Motor neuron (in vitro differentiated cells): Measurements from ENCODE around the gene CDH13. TPM values are rescaled to one million over a fixed set of nuclear protein-coding genes. Genes with fewer than 3 reads are reported as not detected.

Source experiments
- ATAC-seq, 8 experiments: fragments of 200-7000 bp; cut with Tn5 transposase; replicated peaks in 6 of 8; 2 replicates each; pipeline ENCODE4 v1.8.0; 2021; ENCODE audit warnings: mild to moderate bottlenecking in 8 of 8, moderate library complexity in 8 of 8
- H3K27ac ChIP-seq, 2 donors: fragments of 250-450 bp; sonication (Bioruptor Pico); 2 replicates each; pipeline ENCODE4 v1.9.0; 2021; ENCODE audit warnings: antibody characterized with exemption in 2 of 2, mild to moderate bottlenecking in 2 of 2, moderate library complexity in 1 of 2
- H3K4me1 ChIP-seq, 2 donors: fragments of 250-450 bp; sonication (Bioruptor Pico); replicated peaks in 1 of 2; 2 replicates each; pipeline ENCODE4 v1.6.1; 2021; ENCODE audit warnings: antibody characterized with exemption in 2 of 2, mild to moderate bottlenecking in 2 of 2, moderate library complexity in 1 of 2
- H3K4me3 ChIP-seq, 5 donors: fragments of 250-450 bp; sonication (Bioruptor Pico); 2 replicates each; pipeline ENCODE4 v1.9.0; 2021; ENCODE audit warnings: antibody characterized with exemption in 5 of 5, mild to moderate bottlenecking in 5 of 5, moderate library complexity in 4 of 5
- WGBS, 10 experiments: fragments of 450-650 bp; shearing (Covaris generic); methylation state at CpG; one replicate each; pipeline ENCODE4 v1.0.0; 2022; 5-methylcytosine and 5-hydroxymethylcytosine counted together
- in situ Hi-C, 9 experiments: fragments of 400-800 bp; cut with MboI; loops; one replicate each; pipeline ENCODE4 v1.15.0; 2021; ENCODE audit warnings: low sequenced_read_pairs in 9 of 9, low pct_unique_long_range_greater_than_20kb in 2 of 9; ENCODE audit not compliant: unreplicated experiment in 9 of 9
- total RNA-seq, 8 experiments: library from RNA; unstranded; fragments of 300-600 nt; gene quantifications; 2 replicates each; pipeline versions ENCODE4 v1.2.3 to v1.2.4, GENCODE V29; 2022

Gene CDH13
- total RNA-seq, 8 experiments from 2014 or later, result 0.42 to 10.3 (median 3.4) TPM

- Histone ChIP-seq H3K4me1 (peaks cover 7 to 11% of the 10 kb centered on the region in 2 donors), H3K27ac (no peak overlapping the region), H3K4me3 (no peak overlapping the region)
- no peak for ATAC-seq
- in situ Hi-C loops, result no loop called here
- 75 to 100% (median 93%) methylated on average over 2 to 4 of the region's 4 CpGs; no CpG with 5 or more reads in 1 of the 10 experiments for WGBS, 10 experiments
Measured at GRCh38 chr16:83706394-83706793, 1079.6 kb downstream of the CDH13 start.

- WGBS, 10 experiments, result 0 to 67% (median 15%) methylated on average over 1 to 3 of the region's 3 CpGs; no CpG with 5 or more reads in 6 of the 10 experiments
- ATAC-seq, result peak in 5 of 8 experiments; percentile 58 to 86 (median 82)
- no peak overlapping the region for H3K27ac ChIP-seq
- in situ Hi-C loops, result no loop called here
- H3K4me3 ChIP-seq, result no peak overlapping the region
- H3K4me1 ChIP-seq, result peaks cover 7 to 18% of the 10 kb centered on the region in 2 donors
Measured at GRCh38 chr16:83711069-83711468, 1084.3 kb downstream of the CDH13 start.

GRCh38 chr16:83713597-83713996 lies 1086.8 kb downstream of the CDH13 start:
- in situ Hi-C loops, result no loop called here
- Histone ChIP-seq H3K4me1 (peaks cover 7 to 19% of the 10 kb centered on the region in 2 donors), H3K4me3 (no peak overlapping the region), H3K27ac (no peak overlapping the region)
- 40 to 100% (median 79%) methylated on average over 1 to 4 of the region's 4 CpGs; no CpG with 5 or more reads in 3 of the 10 experiments for WGBS, 10 experiments
- peak in 3 of 8 experiments; percentile 23 to 54 (median 35) for ATAC-seq

GRCh38 chr16:83714286-83714685 lies 1087.5 kb downstream of the CDH13 start:
- 80 to 100% (median 97%) methylated on average over 1 to 4 of the region's 4 CpGs; no CpG with 5 or more reads in 2 of the 10 experiments for WGBS, 10 experiments
- no peak for ATAC-seq
- no peak overlapping the region for H3K4me3 ChIP-seq
- H3K4me1 ChIP-seq, result peaks cover 7 to 19% of the 10 kb centered on the region in 2 donors
- in situ Hi-C loops, result no loop called here
- H3K27ac ChIP-seq, result no peak overlapping the region

- WGBS, 10 experiments, result 54 to 93% (median 75%) methylated on average over 2 to 14 of the region's 14 CpGs; no CpG with 5 or more reads in 1 of the 10 experiments
- Histone ChIP-seq H3K4me1 (peaks cover 6 to 18% of the 10 kb centered on the region in 2 donors), H3K27ac (no peak overlapping the region), H3K4me3 (no peak overlapping the region)
- in situ Hi-C loops, result no loop called here
- no peak for ATAC-seq
Measured at GRCh38 chr16:83715217-83715920, 1088.6 kb downstream of the CDH13 start.

- no peak for ATAC-seq
- Histone ChIP-seq H3K4me3 (no peak overlapping the region), H3K4me1 (peaks cover 0 to 6% of the 10 kb centered on the region in 2 donors), H3K27ac (no peak overlapping the region)
- in situ Hi-C loops, result no loop called here
- 65 to 100% (median 86%) methylated on average over 1 to 7 of the region's 7 CpGs; no CpG with 5 or more reads in 2 of the 10 experiments for WGBS, 10 experiments
Measured at GRCh38 chr16:83717308-83717707, 1090.5 kb downstream of the CDH13 start.

- Histone ChIP-seq H3K27ac (no peak overlapping the region), H3K4me1 (peaks cover 0 to 6% of the 10 kb centered on the region in 2 donors), H3K4me3 (no peak overlapping the region)
- WGBS, 10 experiments, result 0 to 100% (median 27%) methylated on average over 1 to 4 of the region's 4 CpGs; no CpG with 5 or more reads in 2 of the 10 experiments
- ATAC-seq, result no peak
- in situ Hi-C loops, result no loop called here
Measured at GRCh38 chr16:83717814-83718213, 1091.0 kb downstream of the CDH13 start.

GRCh38 chr16:83720213-83720612 lies 1093.4 kb downstream of the CDH13 start:
- 61 to 100% (median 94%) methylated on average over 2 to 5 of the region's 5 CpGs; no CpG with 5 or more reads in 4 of the 10 experiments for WGBS, 10 experiments
- no peak overlapping the region for H3K27ac ChIP-seq
- in situ Hi-C loops, result no loop called here
- peaks cover 7 to 13% of the 10 kb centered on the region in 2 donors for H3K4me1 ChIP-seq
- no peak for ATAC-seq
- no peak overlapping the region for H3K4me3 ChIP-seq

GRCh38 chr16:83720981-83721380 lies 1094.2 kb downstream of the CDH13 start:
- Histone ChIP-seq H3K4me3 (no peak overlapping the region), H3K27ac (no peak overlapping the region), H3K4me1 (peaks cover 10% of the 10 kb centered on the region in 2 donors)
- no peak for ATAC-seq
- in situ Hi-C loops, result no loop called here
- WGBS, 10 experiments, result 55 to 100% (median 86%) methylated on average over 1 to 3 of the region's 4 CpGs; no CpG with 5 or more reads in 4 of the 10 experiments

GRCh38 chr16:83721676-83722075 lies 1094.9 kb downstream of the CDH13 start:
- H3K4me1 ChIP-seq, result peaks cover 8 to 10% of the 10 kb centered on the region in 2 donors
- no peak for ATAC-seq
- H3K4me3 ChIP-seq, result no peak overlapping the region
- H3K27ac ChIP-seq, result no peak overlapping the region
- in situ Hi-C loops, result no loop called here
- 80 to 89% (median 83%) methylated on average over 1 of the region's 3 CpGs; no CpG with 5 or more reads in 7 of the 10 experiments for WGBS, 10 experiments

GRCh38 chr16:83722456-83723183 lies 1095.9 kb downstream of the CDH13 start:
- no peak for ATAC-seq
- in situ Hi-C loops, result no loop called here
- Histone ChIP-seq H3K4me1 (peaks cover 8 to 10% of the 10 kb centered on the region in 2 donors), H3K27ac (no peak overlapping the region), H3K4me3 (no peak overlapping the region)
- WGBS, 10 experiments, result 0 to 95% (median 65%) methylated on average over 1 to 6 of the region's 6 CpGs; no CpG with 5 or more reads in 1 of the 10 experiments

- no peak overlapping the region for H3K27ac ChIP-seq
- in situ Hi-C loops, result no loop called here
- WGBS, 10 experiments, result 0 to 96% (median 57%) methylated on average over 1 to 3 of the region's 3 CpGs; no CpG with 5 or more reads in 2 of the 10 experiments
- H3K4me1 ChIP-seq, result peaks cover 8 to 10% of the 10 kb centered on the region in 2 donors
- H3K4me3 ChIP-seq, result no peak overlapping the region
- ATAC-seq, result no peak
Measured at GRCh38 chr16:83723244-83723643, 1096.5 kb downstream of the CDH13 start.

- Histone ChIP-seq H3K4me3 (no peak overlapping the region), H3K4me1 (peaks cover 8 to 10% of the 10 kb centered on the region in 2 donors), H3K27ac (no peak overlapping the region)
- in situ Hi-C loops, result no loop called here
- WGBS, 10 experiments, result 71 to 100% (median 92%) methylated on average over 2 of the region's 2 CpGs; no CpG with 5 or more reads in 1 of the 10 experiments
- no peak for ATAC-seq
Measured at GRCh38 chr16:83723901-83724300, 1097.1 kb downstream of the CDH13 start.
